GM18520 (cell line): ENCODE measurements around the gene UBN2.

Source experiments
- ATAC-seq: cut with Tn5 transposase; IDR thresholded peaks from one replicate; pipeline ENCODE4 v1.9.1; 2021; ENCODE audit not compliant: unreplicated experiment

The UBN2 gene

DNA sequence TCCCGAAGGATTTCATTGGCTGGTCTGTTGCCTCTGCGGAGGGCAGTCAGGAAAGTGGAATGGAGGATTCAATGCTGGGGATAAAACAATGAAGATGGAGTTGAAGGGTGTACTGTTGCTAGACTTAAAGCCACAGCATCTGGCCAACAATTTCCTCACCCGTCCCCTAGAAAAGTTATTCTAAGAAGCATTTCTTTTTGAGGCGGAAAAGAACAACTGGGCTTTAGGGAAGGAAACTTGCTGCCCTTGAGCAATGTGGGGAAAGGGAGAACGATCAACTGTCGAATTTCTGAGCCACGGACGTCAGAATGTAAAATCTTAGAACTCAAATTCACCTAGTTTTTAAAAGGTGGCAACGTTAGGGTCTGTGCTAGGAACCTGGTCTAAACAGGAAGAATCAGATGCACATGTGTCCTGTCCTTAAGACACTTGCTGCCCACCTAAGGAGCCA, 110.8 kb downstream of the UBN2 start:
- ATAC-seq: no peak

DNA sequence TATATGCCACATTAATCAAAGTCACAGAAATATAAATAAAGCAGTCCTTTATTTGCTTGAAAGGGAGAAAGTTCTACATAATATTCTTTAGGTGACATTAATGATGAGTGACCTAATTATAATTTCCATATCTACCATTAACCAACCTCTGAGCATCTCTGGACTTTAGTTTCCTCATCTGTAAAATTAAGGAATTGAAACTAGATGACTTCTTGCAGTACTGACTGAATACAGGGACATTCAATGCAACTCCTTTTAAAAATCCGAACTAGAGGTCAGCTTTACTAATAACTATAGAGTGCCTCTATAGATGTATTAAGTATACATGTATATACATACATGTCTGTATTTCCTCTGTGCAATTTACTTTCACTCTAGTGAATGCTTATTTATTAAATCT, 114.0 kb downstream of the UBN2 start:
- ATAC-seq: no peak

DNA sequence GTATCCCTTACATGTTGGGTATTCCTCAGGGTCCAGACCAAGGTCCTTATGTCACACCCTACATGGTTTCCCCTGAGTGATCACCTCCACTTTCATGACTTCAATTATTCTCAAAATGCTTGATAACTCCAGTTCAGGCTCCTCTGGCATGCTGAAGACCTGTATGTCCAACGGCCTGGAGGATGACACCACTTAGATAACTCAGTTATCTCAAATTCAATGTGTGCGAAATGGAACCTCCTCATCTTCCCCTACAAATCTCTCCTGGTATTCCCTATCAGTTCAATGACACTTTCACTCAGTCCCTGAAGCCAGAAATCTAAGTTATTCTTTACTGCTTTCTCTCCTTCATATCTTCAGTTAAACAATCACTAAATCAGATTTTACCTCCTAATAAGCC, 120.0 kb downstream of the UBN2 start:
- no peak for ATAC-seq

DNA sequence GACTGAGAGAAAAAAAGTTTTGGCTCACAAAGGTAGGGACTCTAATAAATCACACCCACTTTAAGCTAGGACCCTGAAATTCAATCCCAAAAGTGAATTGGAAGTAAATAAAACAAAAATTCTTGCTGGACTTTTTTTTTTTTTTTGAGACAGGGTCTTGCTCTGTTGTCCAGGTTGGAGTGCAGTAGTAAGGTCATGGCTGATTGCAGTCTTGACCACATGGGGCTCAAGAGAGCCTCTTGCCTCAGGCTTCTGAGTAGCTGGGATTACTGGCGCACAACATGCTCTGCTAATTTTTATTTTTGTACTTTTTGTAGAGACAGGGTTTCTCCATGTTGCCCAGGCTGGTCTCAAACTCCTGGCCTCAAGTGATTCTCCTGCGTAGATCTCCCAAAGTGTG, 123.7 kb downstream of the UBN2 start:
- no peak for ATAC-seq

DNA sequence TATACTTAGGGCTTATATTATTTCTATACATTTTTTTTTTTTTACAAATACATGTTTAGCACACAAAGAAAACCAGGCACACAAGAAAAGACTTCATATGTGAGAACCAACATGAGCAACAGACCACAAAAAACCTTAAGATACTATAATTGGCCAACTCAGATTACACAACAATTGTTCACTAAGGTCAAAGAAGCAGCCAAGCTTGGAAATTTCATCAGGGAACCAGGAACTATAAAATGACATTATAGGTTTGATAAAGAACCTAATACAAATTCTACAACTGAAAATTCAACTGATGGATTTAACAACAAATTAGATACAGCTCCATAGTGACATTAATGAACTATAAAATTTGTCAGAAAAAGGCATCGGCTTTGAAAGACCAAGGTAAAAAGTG, 124.3 kb downstream of the UBN2 start:
- ATAC-seq: no peak
